GM18520 (cell line): ENCODE results near the gene MUC5AC.
"Not testable (repeated sequence)": the region's sequence is repeated elsewhere in the genome, so short reads cannot be mapped to it uniquely, and the experiment has no call there.

Experiments
- ATAC-seq: cut with Tn5 transposase; IDR thresholded peaks from one replicate; pipeline ENCODE4 v1.9.1; 2021; ENCODE audit not compliant: unreplicated experiment

The MUC5AC gene

GRCh38 chr11:1248951-1249350 lies 91.2 kb downstream of the MUC5AC start:
- ATAC-seq, result not testable (repeated sequence)

DNA sequence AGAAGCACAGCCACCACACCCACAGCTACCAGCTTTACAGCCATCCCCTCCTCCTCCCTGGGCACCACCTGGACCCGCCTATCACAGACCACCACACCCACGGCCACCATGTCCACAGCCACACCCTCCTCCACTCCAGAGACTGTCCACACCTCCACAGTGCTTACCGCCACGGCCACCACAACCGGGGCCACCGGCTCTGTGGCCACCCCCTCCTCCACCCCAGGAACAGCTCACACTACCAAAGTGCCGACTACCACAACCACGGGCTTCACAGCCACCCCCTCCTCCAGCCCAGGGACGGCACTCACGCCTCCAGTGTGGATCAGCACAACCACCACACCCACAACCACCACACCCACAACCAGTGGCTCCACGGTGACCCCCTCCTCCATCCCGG lies 92.7 kb downstream of the MUC5AC start:
- not testable (repeated sequence) for ATAC-seq
